ENCODE results near the gene DNAJC5G. TPM values are rescaled to one million over a fixed set of nuclear protein-coding genes. Genes with fewer than 3 reads are reported as not detected.
A peak's percentile ranks its signal among the peaks of the same experiment; 100 is the strongest.

DNAJC5G gene
- total RNA-seq, 6 experiments from 2014 or later: not detected

GRCh38 chr2:27307545-27308358 lies 32.5 kb downstream of the DNAJC5G start:
- Mint-ChIP-seq H3K36me3 (ENCODE audit: low read depth) (peaks cover 22% of the 10 kb centered on the region), H3K27ac (no peak overlapping the region), H3K4me1 (ENCODE audit: low read depth) (no peaks in the 10 kb centered on the region), H3K4me3 (no peak overlapping the region), H3K9me3 (no peaks in the 10 kb centered on the region), H3K27me3 (ENCODE audit: insufficient read depth) (peaks cover 21% of the 10 kb centered on the region)
- DNase-seq: no peak
- no peak for TF ChIP-seq CTCF (IDR thresholded peaks at IDR 0.05)

GRCh38 chr2:27308359-27308881 lies 33.2 kb downstream of the DNAJC5G start, which contains the start of gene UCN:
Gene UCN, minus strand, starts transcription at chr2:27308445. Its CDS starts 550 bp downstream, at chr2:27307895.
- peaks cover 21% of the 10 kb centered on the region for H3K27me3 Mint-ChIP-seq (ENCODE audit: insufficient read depth)

GRCh38 chr2:27309651-27310050 lies 34.4 kb downstream of the DNAJC5G start:
- H3K4me1 Mint-ChIP-seq (ENCODE audit: low read depth): no peaks in the 10 kb centered on the region
- peaks cover 22% of the 10 kb centered on the region for H3K36me3 Mint-ChIP-seq (ENCODE audit: low read depth)
- H3K9me3 Mint-ChIP-seq: no peaks in the 10 kb centered on the region
- TF ChIP-seq CTCF (IDR thresholded peaks at IDR 0.05): no peak
- no peak overlapping the region for H3K4me3 Mint-ChIP-seq
- no peak overlapping the region for H3K27ac Mint-ChIP-seq
- no peak for DNase-seq
- H3K27me3 Mint-ChIP-seq (ENCODE audit: insufficient read depth): peaks cover 23% of the 10 kb centered on the region

More at GRCh38 chr2:27308359-27308881, 33.2 kb downstream of the DNAJC5G start, which contains the start of gene UCN:
- Mint-ChIP-seq H3K4me1 (ENCODE audit: low read depth) (no peaks in the 10 kb centered on the region), H3K36me3 (ENCODE audit: low read depth) (peaks cover 22% of the 10 kb centered on the region), H3K27ac (no peak within 1 kb of the TSS), H3K9me3 (no peaks in the 10 kb centered on the region), H3K4me3 (no peak within 1 kb of the TSS)
- peak; percentile 17 for DNase-seq
- TF ChIP-seq CTCF (IDR thresholded peaks at IDR 0.05): no peak

- H3K4me1 Mint-ChIP-seq (ENCODE audit: low read depth): no peaks in the 10 kb centered on the region
- no peak overlapping the region for H3K4me3 Mint-ChIP-seq
- peaks cover 22% of the 10 kb centered on the region for H3K36me3 Mint-ChIP-seq (ENCODE audit: low read depth)
- no peaks in the 10 kb centered on the region for H3K9me3 Mint-ChIP-seq
- TF ChIP-seq CTCF (IDR thresholded peaks at IDR 0.05): no peak
- H3K27ac Mint-ChIP-seq: no peak overlapping the region
- no peak for DNase-seq
- H3K27me3 Mint-ChIP-seq (ENCODE audit: insufficient read depth): peaks cover 9% of the 10 kb centered on the region
Measured at GRCh38 chr2:27312152-27312551, 36.9 kb downstream of the DNAJC5G start.

- Mint-ChIP-seq H3K36me3 (ENCODE audit: low read depth) (peaks cover 16% of the 10 kb centered on the region), H3K9me3 (no peaks in the 10 kb centered on the region), H3K27ac (no peak overlapping the region), H3K4me3 (no peak overlapping the region), H3K27me3 (ENCODE audit: insufficient read depth) (peaks cover 3% of the 10 kb centered on the region; the same call in 1 of the 2 replicates), H3K4me1 (ENCODE audit: low read depth) (no peaks in the 10 kb centered on the region)
- TF ChIP-seq CTCF (IDR thresholded peaks at IDR 0.05): no peak
- DNase-seq: no peak
Measured at GRCh38 chr2:27313882-27314645, 38.8 kb downstream of the DNAJC5G start.
